Measurements from ENCODE around the gene GMDS.
A peak's percentile ranks its signal among the peaks of the same experiment; 100 is the strongest.

GMDS gene

DNA sequence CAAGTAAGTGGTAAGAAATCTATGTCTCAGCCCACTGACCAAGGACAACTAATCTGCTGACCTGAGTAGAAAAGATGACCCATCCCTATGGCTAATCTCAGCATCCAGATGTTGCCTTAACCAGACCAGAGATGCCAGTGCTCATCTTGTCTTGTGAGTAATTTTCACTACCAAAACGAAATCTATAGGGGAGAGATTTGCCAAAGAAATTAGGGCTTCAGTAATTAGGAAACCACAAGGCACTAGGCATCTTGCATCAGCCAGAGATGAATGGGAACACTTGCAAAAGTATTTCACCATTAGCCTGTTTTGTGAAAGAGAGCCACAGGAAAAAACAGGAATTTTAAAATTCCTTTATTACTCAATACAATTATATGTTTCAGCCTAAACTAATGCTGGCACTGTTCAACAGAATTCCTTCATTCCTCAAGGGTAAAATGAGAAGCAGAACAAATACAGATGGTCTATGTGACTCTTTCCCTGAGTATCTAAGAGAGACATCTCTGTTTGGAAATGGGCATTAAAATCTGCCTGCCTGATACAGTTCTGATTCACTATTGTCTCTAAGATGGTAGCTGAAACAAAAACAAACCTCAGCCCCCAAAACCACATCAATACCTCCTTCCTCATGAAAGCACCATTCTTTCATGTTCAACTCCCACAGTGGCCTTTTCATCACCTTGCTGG is 87.8 kb downstream of the GMDS start:
- no peak overlapping the region for H3K4me3 Mint-ChIP-seq
- peak overlapping the region; percentile 27 for H3K27ac Mint-ChIP-seq
- no peaks in the 10 kb centered on the region for H3K27me3 Mint-ChIP-seq
- H3K36me3 Mint-ChIP-seq (ENCODE audit: low read depth): no peaks in the 10 kb centered on the region
- H3K9me3 Mint-ChIP-seq: no peaks in the 10 kb centered on the region
- peaks cover 44% of the 10 kb centered on the region for H3K4me1 Mint-ChIP-seq (ENCODE audit: low read depth)

GRCh38 chr6:2155206-2155605 is 90.2 kb downstream of the GMDS start:
- Mint-ChIP-seq H3K36me3 (ENCODE audit: low read depth) (no peaks in the 10 kb centered on the region), H3K4me1 (ENCODE audit: low read depth) (peaks cover 29% of the 10 kb centered on the region), H3K9me3 (no peaks in the 10 kb centered on the region)

DNA sequence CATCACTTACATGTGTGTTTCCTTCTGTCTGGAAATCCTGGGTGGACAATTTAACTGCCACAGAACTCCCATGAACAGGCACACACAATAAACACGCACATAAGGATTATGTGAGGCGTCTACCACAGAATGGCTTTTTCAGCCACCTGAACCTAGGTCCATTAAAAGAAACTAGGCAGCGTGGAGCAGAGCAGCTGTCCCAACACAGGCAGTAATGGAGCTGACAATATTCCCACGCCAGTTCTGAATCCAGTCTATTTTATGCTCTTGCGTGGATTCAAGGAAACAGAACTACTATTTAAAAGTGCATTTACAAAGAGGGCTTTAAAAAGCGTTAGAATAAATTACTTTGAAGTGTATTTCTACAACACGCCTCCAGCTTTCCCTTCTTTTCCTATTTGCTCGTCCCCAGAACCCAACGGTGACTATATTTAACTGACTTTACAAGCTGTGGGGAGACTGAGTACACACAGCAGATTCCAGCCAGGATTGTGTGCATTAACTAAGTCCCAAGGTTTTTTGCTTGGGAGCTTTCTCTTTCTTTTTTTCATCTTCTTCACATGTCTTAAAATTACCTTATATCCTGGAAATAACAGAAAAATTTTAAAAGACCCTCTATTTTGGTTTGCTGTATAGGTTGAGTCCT is 95.9 kb downstream of the GMDS start:
- Mint-ChIP-seq H3K27me3 (no peaks in the 10 kb centered on the region), H3K4me1 (ENCODE audit: low read depth) (no peaks in the 10 kb centered on the region), H3K9me3 (no peaks in the 10 kb centered on the region), H3K36me3 (ENCODE audit: low read depth) (peaks cover 11% of the 10 kb centered on the region), H3K27ac (no peak overlapping the region), H3K4me3 (no peak overlapping the region)

More at GRCh38 chr6:2155206-2155605, 90.2 kb downstream of the GMDS start:
- H3K27ac Mint-ChIP-seq: no peak overlapping the region
- no peaks in the 10 kb centered on the region for H3K27me3 Mint-ChIP-seq
- H3K4me3 Mint-ChIP-seq: no peak overlapping the region

- H3K27me3 Mint-ChIP-seq: no peaks in the 10 kb centered on the region
- peaks cover 15% of the 10 kb centered on the region for H3K36me3 Mint-ChIP-seq (ENCODE audit: low read depth)
- no peak overlapping the region for H3K27ac Mint-ChIP-seq
- no peak overlapping the region for H3K4me3 Mint-ChIP-seq
- H3K9me3 Mint-ChIP-seq: no peaks in the 10 kb centered on the region
- H3K4me1 Mint-ChIP-seq (ENCODE audit: low read depth): peaks cover 2% of the 10 kb centered on the region
Observed at GRCh38 chr6:2148748-2149147, 96.7 kb downstream of the GMDS start.

DNA sequence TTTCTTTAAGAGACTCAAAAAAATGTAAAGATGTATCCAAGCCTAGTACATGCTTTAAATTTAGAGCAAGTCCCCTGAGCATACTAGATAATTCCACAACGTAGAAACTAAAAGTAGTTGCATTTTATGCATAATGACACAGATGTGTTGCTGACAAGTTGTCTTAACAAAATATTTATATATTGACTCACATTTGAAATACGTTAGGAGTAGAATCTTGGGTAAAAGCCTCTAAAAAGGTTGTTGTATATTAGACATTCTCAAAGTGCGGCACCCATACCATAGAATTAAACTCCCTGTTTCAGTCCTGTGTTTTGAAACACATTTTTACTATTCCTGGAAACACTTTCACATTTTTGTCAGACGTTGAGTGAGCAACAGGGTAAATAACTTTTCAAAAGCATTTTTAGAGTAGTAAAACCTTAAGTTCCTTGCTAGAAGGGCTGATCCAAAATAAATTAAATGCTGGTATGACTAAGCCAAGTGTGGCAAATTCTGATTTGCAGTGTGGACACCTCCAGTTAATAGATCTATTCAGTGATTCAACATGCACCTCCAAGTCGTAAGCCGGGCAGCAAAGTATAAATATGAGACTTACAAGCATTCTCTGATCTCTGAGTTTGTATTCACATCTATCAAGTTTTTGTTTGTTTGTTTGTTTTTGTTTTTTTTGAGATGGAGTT is 97.5 kb downstream of the GMDS start:
- Mint-ChIP-seq H3K36me3 (ENCODE audit: low read depth) (peaks cover 16% of the 10 kb centered on the region), H3K27me3 (no peaks in the 10 kb centered on the region), H3K4me1 (ENCODE audit: low read depth) (peaks cover 3% of the 10 kb centered on the region), H3K9me3 (no peaks in the 10 kb centered on the region), H3K4me3 (no peak overlapping the region), H3K27ac (no peak overlapping the region)

DNA sequence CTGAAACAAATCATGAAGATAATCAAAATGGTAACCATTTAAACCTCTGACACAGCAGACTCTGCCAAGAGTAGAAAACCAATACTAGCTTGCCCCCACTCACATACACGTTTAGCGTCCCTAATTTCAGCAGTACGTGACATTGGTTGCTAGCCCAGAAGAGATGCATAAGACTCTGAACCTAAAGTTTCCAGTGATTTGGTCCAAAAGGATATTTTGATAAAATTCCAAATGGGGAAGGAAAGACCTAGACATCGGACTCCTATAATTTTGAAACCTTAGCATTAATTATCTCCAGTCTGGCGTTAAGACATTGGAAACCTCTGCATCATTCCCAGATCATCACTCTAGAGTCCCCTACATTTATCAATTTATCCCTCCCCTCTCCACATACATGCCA is 98.1 kb downstream of the GMDS start:
- peaks cover 16% of the 10 kb centered on the region for H3K36me3 Mint-ChIP-seq (ENCODE audit: low read depth)
- H3K4me3 Mint-ChIP-seq: no peak overlapping the region
- H3K4me1 Mint-ChIP-seq (ENCODE audit: low read depth): peaks cover 3% of the 10 kb centered on the region
- no peak overlapping the region for H3K27ac Mint-ChIP-seq
- H3K9me3 Mint-ChIP-seq: no peaks in the 10 kb centered on the region
- H3K27me3 Mint-ChIP-seq: no peaks in the 10 kb centered on the region

DNA sequence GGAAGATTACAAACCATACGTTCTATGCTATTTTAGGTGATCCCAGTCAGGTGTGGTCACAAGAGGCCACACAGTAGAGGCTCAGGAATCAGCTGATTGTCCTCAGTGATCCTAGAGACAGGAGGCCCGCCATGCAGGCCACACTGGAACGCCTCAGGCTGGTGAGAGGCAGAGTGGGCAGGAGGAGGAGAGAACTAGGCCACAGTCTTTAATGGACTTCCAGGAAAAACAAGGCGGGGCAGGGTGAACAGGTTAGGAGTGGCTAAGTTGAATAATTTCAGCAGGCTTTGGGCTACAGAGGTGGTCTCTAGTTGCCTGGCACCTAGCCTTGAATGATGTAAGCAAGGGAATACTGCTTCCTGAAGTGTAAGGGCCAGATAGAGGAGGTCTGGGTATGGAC is 101.2 kb downstream of the GMDS start:
- no peaks in the 10 kb centered on the region for H3K27me3 Mint-ChIP-seq
- H3K27ac Mint-ChIP-seq: no peak overlapping the region
- no peak overlapping the region for H3K4me3 Mint-ChIP-seq
- peaks cover 16% of the 10 kb centered on the region for H3K36me3 Mint-ChIP-seq (ENCODE audit: low read depth)
- peaks cover 24% of the 10 kb centered on the region for H3K4me1 Mint-ChIP-seq (ENCODE audit: low read depth)
- no peaks in the 10 kb centered on the region for H3K9me3 Mint-ChIP-seq

DNA sequence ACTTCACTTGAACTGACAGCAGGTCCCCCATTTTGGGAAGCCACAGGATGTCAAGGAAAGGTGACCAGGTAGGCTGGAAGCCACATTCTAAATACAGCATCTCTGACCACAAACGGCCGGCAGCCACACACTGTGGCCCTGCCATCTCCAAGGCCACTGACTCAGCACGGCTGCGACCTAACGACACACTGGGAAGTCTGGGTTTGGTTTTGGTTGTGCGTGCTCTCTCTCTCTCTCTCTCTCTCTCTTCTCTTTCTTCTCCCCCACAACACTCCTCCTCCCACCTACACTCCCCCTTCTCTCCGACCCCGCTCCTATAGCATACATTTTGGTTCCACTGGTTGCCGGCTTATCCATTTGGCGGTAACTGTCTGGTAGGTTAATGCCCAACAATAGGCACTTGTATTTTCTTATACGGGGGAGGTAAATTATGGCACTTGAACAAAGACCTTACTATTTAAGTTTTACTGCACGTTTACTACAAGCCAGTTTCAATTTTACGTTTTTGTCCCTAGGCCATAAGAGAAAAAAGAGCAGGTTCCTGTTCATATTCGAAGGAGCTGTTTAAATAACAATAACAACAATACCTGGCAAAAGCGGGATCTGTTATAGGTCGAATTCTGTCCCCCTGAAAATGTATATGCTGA is 103.6 kb downstream of the GMDS start:
- H3K4me1 Mint-ChIP-seq (ENCODE audit: low read depth): peaks cover 24% of the 10 kb centered on the region
- H3K36me3 Mint-ChIP-seq (ENCODE audit: low read depth): peaks cover 8% of the 10 kb centered on the region
- no peak overlapping the region for H3K4me3 Mint-ChIP-seq
- H3K27ac Mint-ChIP-seq: no peak overlapping the region
- no peaks in the 10 kb centered on the region for H3K27me3 Mint-ChIP-seq
- H3K9me3 Mint-ChIP-seq: no peaks in the 10 kb centered on the region

DNA sequence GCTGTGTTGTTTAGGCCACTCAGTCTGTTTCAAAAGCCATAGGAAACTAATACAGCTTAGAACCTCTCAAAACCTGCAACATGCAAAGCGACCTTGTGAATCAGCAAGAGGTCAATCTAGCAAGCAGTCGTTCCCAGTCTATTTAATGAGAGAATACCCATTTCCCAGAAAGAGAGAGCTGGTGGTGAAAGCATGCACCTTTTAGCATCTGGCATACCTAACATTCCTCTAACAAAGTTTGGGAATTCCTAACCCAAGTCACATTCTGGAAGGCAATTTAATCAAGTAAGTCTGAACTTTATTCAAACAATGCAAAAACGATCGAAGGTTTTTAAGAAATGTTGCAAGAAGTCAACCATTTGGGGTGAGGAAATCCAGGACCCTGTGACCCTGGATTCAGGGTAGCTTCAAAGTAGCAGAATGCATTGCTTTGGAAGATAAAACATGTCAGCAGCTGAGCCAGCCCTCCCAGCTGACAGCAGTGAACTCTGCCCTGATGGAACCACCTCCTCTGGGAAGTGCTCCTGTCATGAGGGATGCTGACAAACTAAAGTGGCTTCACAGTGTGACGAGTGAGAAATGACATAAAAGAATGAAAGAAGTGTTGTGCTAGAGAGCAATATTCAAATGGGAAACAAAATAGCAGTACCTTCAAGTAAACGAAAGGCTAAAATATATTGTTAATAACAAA is 104.8 kb downstream of the GMDS start:
- Mint-ChIP-seq H3K4me3 (no peak overlapping the region), H3K4me1 (ENCODE audit: low read depth) (peaks cover 24% of the 10 kb centered on the region), H3K27ac (no peak overlapping the region)

DNA sequence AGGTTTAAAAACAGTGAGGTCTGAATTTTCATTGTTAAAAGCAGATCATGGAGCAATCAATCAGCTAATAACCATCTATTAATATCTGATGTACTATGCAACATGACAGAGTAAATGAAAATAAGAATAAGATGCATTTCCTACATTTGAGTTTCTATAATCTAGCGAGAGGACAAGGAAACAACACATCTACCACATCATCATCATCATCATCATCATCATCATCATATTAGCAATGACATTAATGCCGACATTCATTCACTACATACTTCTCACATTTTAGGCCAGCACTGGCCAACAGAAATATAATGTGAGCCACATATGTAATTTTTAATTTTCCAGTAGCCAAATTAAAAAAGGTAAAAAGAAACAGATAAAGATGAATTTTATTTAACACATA is 110.0 kb downstream of the GMDS start:
- Mint-ChIP-seq H3K27me3 (no peaks in the 10 kb centered on the region), H3K9me3 (no peaks in the 10 kb centered on the region), H3K4me1 (ENCODE audit: low read depth) (peaks cover 9% of the 10 kb centered on the region), H3K27ac (no peak overlapping the region), H3K36me3 (ENCODE audit: low read depth) (no peaks in the 10 kb centered on the region), H3K4me3 (no peak overlapping the region)

More for the DNA sequence above, 104.8 kb downstream of the GMDS start:
- Mint-ChIP-seq H3K27me3 (no peaks in the 10 kb centered on the region), H3K36me3 (ENCODE audit: low read depth) (peaks cover 5% of the 10 kb centered on the region), H3K9me3 (no peaks in the 10 kb centered on the region)

DNA sequence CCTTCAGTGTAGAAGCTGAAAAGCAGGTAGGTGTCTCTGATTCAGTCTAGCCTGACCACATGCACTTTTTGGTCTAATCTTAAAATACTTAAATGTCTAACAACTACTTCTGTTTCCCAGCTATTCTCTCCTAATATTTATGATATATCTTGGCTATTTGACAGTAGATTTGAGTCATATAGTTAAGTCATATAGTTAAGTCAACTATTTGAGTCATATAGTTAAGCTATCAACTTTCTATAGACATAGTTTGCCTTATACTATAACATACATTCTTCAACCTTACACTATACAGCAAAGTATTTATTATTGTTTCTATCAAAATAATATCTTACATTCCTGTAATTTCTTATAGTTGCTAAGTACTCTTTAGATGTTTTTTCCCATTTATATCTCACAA is 110.9 kb downstream of the GMDS start:
- peaks cover 2% of the 10 kb centered on the region for H3K36me3 Mint-ChIP-seq (ENCODE audit: low read depth)
- H3K4me3 Mint-ChIP-seq: no peak overlapping the region
- no peaks in the 10 kb centered on the region for H3K9me3 Mint-ChIP-seq
- peaks cover 9% of the 10 kb centered on the region for H3K4me1 Mint-ChIP-seq (ENCODE audit: low read depth)
- no peaks in the 10 kb centered on the region for H3K27me3 Mint-ChIP-seq
- no peak overlapping the region for H3K27ac Mint-ChIP-seq

DNA sequence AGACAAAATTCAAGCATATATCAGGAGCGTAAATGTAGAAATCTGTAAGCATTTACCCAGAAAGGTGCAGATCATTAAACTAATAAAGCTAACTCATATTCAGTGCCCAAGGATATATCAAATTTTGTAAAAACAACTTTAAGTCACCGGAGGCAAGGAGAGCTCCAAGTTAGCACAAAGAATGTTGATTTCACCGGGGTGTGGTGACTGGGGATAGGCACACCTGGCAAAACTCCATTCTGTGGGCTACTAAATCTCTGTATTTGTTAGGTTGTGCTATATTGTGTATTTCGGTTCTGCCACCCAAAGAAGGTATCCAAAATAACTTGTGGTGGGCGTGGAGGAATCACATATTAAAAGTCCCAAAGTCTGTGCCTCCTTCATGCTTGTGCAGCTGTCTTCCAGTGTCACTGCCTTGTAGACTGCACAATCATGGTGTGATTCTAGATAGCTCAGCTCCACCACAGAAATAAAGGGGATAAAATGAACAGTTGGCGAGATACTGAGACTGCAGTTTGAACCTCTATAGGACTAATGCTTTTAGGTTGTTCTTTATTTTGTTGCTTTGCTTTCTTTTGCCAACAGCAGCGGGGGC is 111.6 kb downstream of the GMDS start:
- Mint-ChIP-seq H3K27ac (no peak overlapping the region), H3K27me3 (no peaks in the 10 kb centered on the region), H3K9me3 (no peaks in the 10 kb centered on the region), H3K4me1 (ENCODE audit: low read depth) (peaks cover 16% of the 10 kb centered on the region), H3K4me3 (no peak overlapping the region), H3K36me3 (ENCODE audit: low read depth) (peaks cover 6% of the 10 kb centered on the region)

- H3K27me3 Mint-ChIP-seq: no peaks in the 10 kb centered on the region
- peaks cover 25% of the 10 kb centered on the region for H3K4me1 Mint-ChIP-seq (ENCODE audit: low read depth)
- H3K4me3 Mint-ChIP-seq: no peak overlapping the region
- peaks cover 6% of the 10 kb centered on the region for H3K36me3 Mint-ChIP-seq (ENCODE audit: low read depth)
- no peak overlapping the region for H3K27ac Mint-ChIP-seq
- no peaks in the 10 kb centered on the region for H3K9me3 Mint-ChIP-seq
Observed at GRCh38 chr6:2132916-2133315, 112.5 kb downstream of the GMDS start.

DNA sequence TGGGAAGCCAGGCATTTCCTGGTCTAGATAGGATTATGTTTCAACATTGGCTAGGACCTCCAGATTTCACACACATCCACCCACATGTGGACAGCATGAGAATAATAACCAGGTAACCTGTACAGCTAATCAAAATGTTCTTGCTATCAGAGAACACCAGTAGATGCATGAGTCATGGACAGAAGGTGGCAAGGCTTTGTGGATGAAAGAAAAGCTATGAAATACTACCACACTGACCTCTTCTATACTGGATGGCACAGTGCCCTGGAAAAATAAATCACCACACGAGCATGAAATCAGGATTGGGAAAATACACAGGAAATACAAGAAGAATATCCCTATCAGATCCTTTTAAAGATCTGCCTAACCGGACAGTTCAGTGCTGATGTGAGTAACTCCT is 113.0 kb downstream of the GMDS start:
- Mint-ChIP-seq H3K27me3 (no peaks in the 10 kb centered on the region), H3K27ac (no peak overlapping the region), H3K4me3 (no peak overlapping the region), H3K4me1 (ENCODE audit: low read depth) (peaks cover 30% of the 10 kb centered on the region), H3K9me3 (no peaks in the 10 kb centered on the region), H3K36me3 (ENCODE audit: low read depth) (peaks cover 6% of the 10 kb centered on the region)

Measured in stimulated activated naive CD8-positive, alpha-beta T cell treated with anti-CD3 and anti-CD28 coated beads, Interleukin-15, Interleukin-2, amounts not matched to agents 100 ng/mL and 50 ng/mL, for 24 hours (primary cell).